ENCODE measurements around the gene ANKRD28.

The ANKRD28 gene

GRCh38 chr3:15667484-15667883 is 130.3 kb downstream of the ANKRD28 start:
- DNase-seq (ENCODE audit: low read depth in 1 of 2, low spot score in 1 of 2), result no peak

GRCh38 chr3:15666277-15666676 is 131.5 kb downstream of the ANKRD28 start:
- DNase-seq (ENCODE audit: low read depth in 1 of 2, low spot score in 1 of 2), result no peak

- DNase-seq (ENCODE audit: low read depth in 1 of 2, low spot score in 1 of 2), result no peak
These were observed 132.1 kb downstream of the ANKRD28 start for GRCh38 chr3:15665510-15666150.

- DNase-seq (ENCODE audit: low read depth in 1 of 2, low spot score in 1 of 2), result no peak
These were observed 133.6 kb downstream of the ANKRD28 start for GRCh38 chr3:15664144-15664543.

- DNase-seq (ENCODE audit: low read depth in 1 of 2, low spot score in 1 of 2), result no peak
These were observed 137.5 kb downstream of the ANKRD28 start for GRCh38 chr3:15660055-15660935.

GRCh38 chr3:15659254-15659975 is 138.4 kb downstream of the ANKRD28 start:
- DNase-seq (ENCODE audit: low read depth in 1 of 2, low spot score in 1 of 2), result no peak

GRCh38 chr3:15657016-15657415 is 140.8 kb downstream of the ANKRD28 start:
- DNase-seq (ENCODE audit: low read depth in 1 of 2, low spot score in 1 of 2), result no peak

- no peak for DNase-seq (ENCODE audit: low read depth in 1 of 2, low spot score in 1 of 2)
These were observed 141.4 kb downstream of the ANKRD28 start for GRCh38 chr3:15656342-15656741.

- DNase-seq (ENCODE audit: low read depth in 1 of 2, low spot score in 1 of 2), result no peak
These were observed 142.9 kb downstream of the ANKRD28 start for GRCh38 chr3:15654891-15655290.

GRCh38 chr3:15654127-15654526 is 143.7 kb downstream of the ANKRD28 start:
- no peak for DNase-seq (ENCODE audit: low read depth in 1 of 2, low spot score in 1 of 2)

GRCh38 chr3:15653321-15653720 is 144.5 kb downstream of the ANKRD28 start:
- no peak for DNase-seq (ENCODE audit: low read depth in 1 of 2, low spot score in 1 of 2)

GRCh38 chr3:15651396-15651795 is 146.4 kb downstream of the ANKRD28 start:
- no peak for DNase-seq (ENCODE audit: low read depth in 1 of 2, low spot score in 1 of 2)

- DNase-seq (ENCODE audit: low read depth in 1 of 2, low spot score in 1 of 2), result no peak
These were observed 147.9 kb downstream of the ANKRD28 start for GRCh38 chr3:15649858-15650257.

GRCh38 chr3:15649341-15649740 is 148.4 kb downstream of the ANKRD28 start:
- DNase-seq (ENCODE audit: low read depth in 1 of 2, low spot score in 1 of 2), result no peak

- DNase-seq (ENCODE audit: low read depth in 1 of 2, low spot score in 1 of 2), result no peak
These were observed 150.1 kb downstream of the ANKRD28 start for GRCh38 chr3:15647611-15648167.

GRCh38 chr3:15646851-15647511 is 150.8 kb downstream of the ANKRD28 start:
- no peak for DNase-seq (ENCODE audit: low read depth in 1 of 2, low spot score in 1 of 2)

GRCh38 chr3:15645740-15646501 is 151.9 kb downstream of the ANKRD28 start:
- DNase-seq (ENCODE audit: low read depth in 1 of 2, low spot score in 1 of 2), result no peak

GRCh38 chr3:15645246-15645645 is 152.5 kb downstream of the ANKRD28 start:
- no peak for DNase-seq (ENCODE audit: low read depth in 1 of 2, low spot score in 1 of 2)

GRCh38 chr3:15638891-15639262 is 158.9 kb downstream of the ANKRD28 start:
- no peak for DNase-seq (ENCODE audit: low read depth in 1 of 2, low spot score in 1 of 2)

GRCh38 chr3:15638193-15638890 is 159.4 kb downstream of the ANKRD28 start:
- no peak for DNase-seq (ENCODE audit: low read depth in 1 of 2, low spot score in 1 of 2)

Data from stimulated activated CD4-positive, alpha-beta T cell treated with anti-CD3 and anti-CD28 coated beads, Interleukin-15, amount 100 ng/mL, for 1 hour (primary cell).